HG03045 (cell line): ENCODE measurements around the gene DISC1.
A peak's percentile ranks its signal among the peaks of the same experiment; 100 is the strongest.
"Not testable (repeated sequence)": the region's sequence is repeated elsewhere in the genome, so short reads cannot be mapped to it uniquely, and the experiment has no call there.

Experiments used
- ATAC-seq: cut with Tn5 transposase; IDR thresholded peaks from one replicate; pipeline ENCODE4 v1.9.1; 2021; ENCODE audit warnings: mild to moderate bottlenecking, moderate library complexity; ENCODE audit not compliant: unreplicated experiment

Gene DISC1

DNA sequence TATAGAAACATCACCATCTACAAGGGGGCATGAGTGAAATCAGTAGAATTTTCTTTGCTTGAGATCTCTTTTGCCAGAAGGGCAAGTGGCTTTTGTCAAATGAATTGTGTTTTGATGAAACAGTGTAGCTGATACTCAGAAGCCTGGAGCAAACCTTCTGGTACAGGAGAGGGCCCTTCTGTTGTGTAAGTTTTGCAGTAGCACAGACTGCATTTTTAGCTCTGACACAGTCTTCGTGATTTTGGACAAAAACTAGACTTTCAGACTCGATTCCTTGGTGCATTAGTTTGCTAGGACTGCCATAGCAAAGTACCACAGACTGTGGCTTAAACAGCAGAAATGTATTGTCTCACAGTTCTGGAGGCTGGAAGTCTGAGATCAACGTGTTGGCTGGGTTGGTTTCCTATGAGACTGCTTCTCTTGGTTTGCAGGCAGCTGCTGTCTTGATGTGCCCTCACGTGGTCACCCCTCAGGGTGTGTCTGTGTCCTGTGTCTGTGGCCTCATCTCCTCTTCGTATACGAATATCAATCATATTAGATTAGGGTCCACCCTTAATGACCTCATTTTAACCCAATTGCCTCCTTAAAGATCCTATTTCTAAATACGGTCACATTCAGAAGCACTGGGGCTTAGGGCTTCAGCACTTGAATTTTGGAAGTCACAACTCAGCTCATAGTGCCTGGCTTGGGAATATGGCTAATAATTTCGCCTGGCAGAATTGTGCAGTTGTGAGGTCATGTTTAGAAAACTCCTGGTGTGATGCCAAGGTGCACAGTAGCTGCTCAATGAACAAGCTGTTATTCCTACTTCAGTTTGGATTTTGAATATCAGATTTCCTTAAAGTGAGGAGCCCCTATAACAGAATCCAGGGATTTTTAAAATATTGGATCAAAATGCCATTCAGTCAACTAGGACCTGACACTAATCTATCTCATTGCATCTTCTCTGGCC, 21.2 kb upstream of the DISC1 start:
- ATAC-seq: no peak

- ATAC-seq: no peak
These were observed 19.9 kb upstream of the DISC1 start for GRCh38 chr1:231606712-231607111.

- no peak for ATAC-seq
These were observed 16.2 kb upstream of the DISC1 start for GRCh38 chr1:231610388-231610787.

GRCh38 chr1:231611111-231611510, 15.5 kb upstream of the DISC1 start:
- ATAC-seq: no peak

DNA sequence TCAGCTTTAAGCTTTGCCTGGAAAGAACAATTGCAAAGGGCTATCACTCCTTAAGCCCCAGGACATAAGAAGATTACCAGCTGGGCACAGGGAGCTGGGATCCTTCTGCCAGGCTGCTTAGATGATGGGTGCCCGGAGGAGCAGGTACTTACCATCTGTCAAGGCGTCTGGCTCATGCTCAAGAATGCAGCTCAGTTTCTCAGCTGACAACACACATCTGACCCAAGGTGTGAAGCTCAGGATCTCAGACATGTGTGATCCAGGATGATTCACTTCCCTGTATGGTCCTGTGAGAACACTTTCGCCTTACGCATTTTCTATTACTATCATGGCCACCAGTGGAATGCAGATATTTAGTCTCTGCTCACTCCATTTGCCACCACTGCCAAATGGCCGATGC, 14.7 kb upstream of the DISC1 start:
- ATAC-seq: no peak

GRCh38 chr1:231612393-231613089, 14.0 kb upstream of the DISC1 start:
- peak; percentile 99 for ATAC-seq

DNA sequence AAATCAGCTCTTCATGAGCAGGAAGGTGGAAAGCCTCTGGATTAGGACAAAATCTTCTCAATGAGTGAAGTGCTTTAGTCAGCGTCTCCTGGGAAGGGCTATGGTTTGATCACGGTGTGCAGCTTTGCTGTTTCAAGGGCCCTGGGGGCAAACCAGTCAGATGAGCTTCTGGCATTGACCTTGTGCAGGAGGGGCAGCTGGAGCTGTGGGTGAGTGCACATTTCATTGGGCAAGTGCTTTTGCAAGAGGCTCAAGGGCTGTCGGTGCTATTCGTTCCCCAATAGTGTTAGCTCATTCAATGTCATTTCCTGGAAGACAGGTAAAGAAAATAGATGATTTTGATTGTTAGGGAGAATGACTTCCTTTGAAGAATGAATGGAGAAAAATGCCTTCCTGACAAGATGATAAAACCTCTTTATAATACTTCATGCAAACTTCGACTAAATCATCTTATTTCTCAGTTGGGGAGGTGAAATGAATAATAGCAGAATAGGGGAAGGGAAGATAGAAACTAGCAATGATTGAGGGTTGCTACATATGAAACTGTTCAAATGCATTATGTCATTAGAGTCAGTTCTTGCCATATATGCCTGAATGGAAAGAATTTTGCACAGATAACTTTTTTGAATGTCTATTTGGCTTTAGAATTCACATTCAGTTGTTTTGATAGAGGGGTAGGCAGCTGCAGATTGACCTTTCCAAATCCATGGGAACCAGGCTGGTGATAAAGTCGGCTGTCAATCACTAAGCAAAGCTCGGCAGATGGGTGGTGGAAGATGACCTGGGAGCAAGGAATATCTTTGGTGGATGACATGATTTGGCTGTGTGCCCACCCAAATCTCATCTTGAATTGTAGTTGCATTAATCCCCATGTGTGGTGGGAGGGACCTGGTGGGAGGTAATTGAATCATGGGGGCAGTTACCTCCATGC, 12.9 kb upstream of the DISC1 start:
- no peak for ATAC-seq

DNA sequence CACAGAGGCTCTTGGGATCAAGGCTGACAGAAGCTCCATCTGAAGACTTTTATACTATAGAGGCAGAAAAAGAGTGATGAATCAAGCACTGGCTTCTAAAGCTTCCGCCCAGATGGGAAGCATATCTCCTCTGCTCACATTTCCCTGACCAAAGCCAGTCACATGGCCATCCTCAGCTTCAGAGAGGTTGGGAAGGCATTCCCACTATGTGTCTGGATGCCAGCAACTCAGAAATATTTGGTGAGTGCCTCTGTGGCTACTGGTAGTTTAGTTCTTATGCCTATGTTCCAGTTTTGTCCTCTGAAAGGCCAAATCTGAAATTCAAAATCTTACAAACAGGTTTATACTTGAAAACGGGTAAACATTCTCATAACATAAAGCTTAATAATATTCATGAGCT, 9.9 kb upstream of the DISC1 start:
- no peak for ATAC-seq

DNA sequence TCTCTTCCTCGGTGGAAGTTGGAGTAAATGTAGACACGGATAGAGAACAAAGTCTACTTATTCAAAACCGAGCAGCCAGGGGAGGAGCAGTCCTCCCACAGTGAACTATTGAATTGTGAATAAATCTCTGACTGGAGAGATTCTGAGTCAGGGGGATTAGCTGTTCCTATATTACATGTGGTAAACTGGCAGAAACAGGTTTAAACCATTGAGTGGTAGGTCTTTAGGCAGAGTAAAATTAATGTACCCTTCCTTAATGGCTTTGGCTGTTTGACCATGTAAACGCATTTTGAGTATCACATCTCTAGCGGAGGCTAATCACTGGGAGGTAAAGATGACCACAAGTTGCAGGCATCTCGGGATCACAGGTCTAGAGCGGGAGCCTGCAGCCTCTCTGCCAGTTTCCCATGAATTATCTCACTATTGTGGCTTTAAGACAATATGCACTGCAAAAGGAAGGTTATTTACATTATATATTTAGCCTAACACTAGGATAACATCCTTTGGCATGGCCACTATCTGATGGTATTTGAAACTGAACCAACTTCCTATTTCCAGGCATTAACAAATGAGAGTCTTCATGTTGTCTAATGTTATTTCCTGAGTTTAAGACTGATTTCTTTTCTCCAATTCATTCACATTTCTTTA, 7.9 kb upstream of the DISC1 start:
- no peak for ATAC-seq

DNA sequence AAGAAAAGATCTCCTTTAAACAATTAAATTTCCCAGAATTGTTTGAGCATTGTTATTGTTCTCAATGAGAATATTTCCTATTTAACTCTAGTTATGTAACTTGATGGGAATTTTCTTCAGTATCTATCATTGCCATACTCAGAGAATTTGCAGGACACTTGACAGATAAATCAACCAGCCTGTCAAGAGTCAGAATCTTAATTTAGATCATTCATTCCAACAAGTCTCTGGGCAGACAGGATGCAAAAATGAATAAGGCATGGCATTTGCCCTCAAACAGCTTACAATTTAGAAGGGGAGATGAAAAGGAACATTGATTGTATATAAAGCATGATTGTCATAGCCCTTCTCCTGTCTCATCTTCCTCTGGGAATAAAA, 7.3 kb upstream of the DISC1 start:
- ATAC-seq: no peak

DNA sequence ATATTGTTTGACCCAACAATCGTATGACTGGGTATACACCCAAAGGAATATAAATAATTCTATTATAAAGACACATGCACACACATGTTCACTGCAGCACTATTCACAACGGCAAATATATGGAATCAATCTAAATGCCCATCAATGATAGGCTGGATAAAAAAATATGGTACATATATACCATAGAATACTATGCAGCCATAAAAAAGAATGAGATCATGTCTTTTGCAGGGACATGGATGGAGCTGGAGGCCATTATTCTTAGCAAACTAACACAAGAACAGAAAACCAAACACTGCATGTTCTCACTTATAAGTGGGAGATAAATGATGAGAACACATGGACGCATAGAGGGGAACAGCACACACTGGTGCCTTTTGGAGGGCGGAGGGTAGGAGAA, 1.5 kb upstream of the DISC1 start:
- not testable (repeated sequence) for ATAC-seq

- no peak for ATAC-seq
These were observed 535 bp upstream of the DISC1 start for GRCh38 chr1:231625975-231626534.

GRCh38 chr1:231626951-231627614, 493 bp downstream of the DISC1 start:
- ATAC-seq: peak; percentile 48

DNA sequence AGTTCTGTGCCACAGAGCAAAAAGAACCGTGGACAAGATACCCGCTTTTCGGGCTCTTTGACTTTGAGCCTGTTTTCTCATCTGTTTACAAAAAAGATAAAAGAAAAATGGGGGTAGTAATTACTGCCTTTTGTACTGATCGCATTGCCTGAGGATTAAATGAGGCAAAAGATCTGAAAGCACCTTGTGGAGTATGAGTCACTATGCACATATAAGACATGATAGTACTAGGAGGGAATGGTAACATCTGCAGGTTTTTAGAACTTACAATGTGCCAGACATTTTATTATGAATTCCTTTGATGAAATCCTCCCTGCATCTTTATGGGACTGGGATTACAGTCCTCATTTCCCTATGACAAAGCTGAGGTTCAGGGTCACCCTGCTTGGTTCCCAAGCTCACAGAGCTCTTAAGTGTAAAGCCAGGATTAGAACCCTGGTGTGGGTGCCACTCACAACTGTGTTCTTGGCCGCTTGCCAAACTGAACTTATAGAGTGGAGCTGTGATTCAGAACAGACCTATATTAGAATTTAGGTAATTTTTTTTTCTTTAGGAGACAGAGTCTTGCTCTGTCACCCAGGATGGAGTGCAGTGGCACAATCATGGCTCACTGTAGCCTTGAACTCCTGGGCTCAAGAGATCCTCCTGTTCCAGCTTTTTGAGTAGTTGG, 1.8 kb downstream of the DISC1 start:
- no peak for ATAC-seq

GRCh38 chr1:231629132-231629531, 2.5 kb downstream of the DISC1 start:
- no peak for ATAC-seq

- ATAC-seq: no peak
These were observed 4.1 kb downstream of the DISC1 start for GRCh38 chr1:231630558-231631205.

- ATAC-seq: no peak
These were observed 5.1 kb downstream of the DISC1 start for GRCh38 chr1:231631717-231632116.

DNA sequence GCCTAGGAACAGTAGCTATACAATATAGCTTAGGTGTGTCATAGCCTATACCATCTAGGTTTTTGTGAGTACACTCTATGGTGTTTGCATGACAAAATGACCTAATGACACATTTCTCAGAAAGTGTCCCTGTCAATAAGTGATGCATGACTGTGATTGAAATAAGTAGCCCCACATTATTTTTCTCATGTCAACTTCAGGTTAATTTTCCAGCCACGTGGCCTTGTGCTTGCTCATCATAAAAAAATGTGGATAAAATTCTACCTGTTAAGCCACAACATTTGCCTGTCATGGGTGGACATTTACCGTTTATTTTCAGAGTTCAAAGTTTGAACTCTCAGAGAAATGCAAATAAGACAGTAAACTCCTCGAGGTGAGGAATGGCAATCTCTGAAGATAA, 5.5 kb downstream of the DISC1 start:
- no peak for ATAC-seq
